Liver (tissue), 9 donors: Measurements from ENCODE around the gene DLL4. TPM values are rescaled to one million over a fixed set of nuclear protein-coding genes. Genes with fewer than 3 reads are reported as not detected.
A peak's percentile ranks its signal among the peaks of the same experiment; 100 is the strongest.

Experiments
- DNase-seq: peaks from one replicate; pipeline ENCODE4 v3.0.0-alpha.2; 2017; ENCODE audit warnings: low spot score
- H3K27ac ChIP-seq, 2 donors: one replicate each; pipeline ENCODE4 v1.7.0; 2013; ENCODE audit warnings: inconsistent platforms in 2 of 2, low read length in 2 of 2, control low read depth in 1 of 2, low read depth in 1 of 2, mild to moderate bottlenecking in 1 of 2
- H3K27me3 ChIP-seq, 4 donors: one replicate each; pipeline versions ENCODE4 v1.6.1 to v1.7.0; 2013; ENCODE audit warnings: low read length in 3 of 4, inconsistent platforms in 1 of 4, mild to moderate bottlenecking in 1 of 4, moderate library complexity in 1 of 4; ENCODE audit not compliant: control insufficient read depth in 4 of 4, insufficient read depth in 4 of 4
- H3K36me3 ChIP-seq, 4 donors: one replicate each; pipeline versions ENCODE4 v1.6.1 to v1.7.0; 2013; ENCODE audit warnings: low read length in 3 of 4, mild to moderate bottlenecking in 3 of 4, low read depth in 1 of 4, moderate library complexity in 1 of 4; ENCODE audit not compliant: control insufficient read depth in 4 of 4, insufficient read depth in 3 of 4
- H3K4me1 ChIP-seq, 4 donors: one replicate each; pipeline versions ENCODE4 v1.6.1 to v1.7.0; 2013; ENCODE audit warnings: low read length in 3 of 4, mild to moderate bottlenecking in 3 of 4, moderate library complexity in 1 of 4; ENCODE audit not compliant: control insufficient read depth in 4 of 4, insufficient read depth in 4 of 4
- H3K4me3 ChIP-seq, 3 donors: one replicate each; pipeline versions ENCODE4 v1.6.1 to v1.7.0; 2013; ENCODE audit warnings: low read length in 3 of 3, control low read depth in 1 of 3, low read depth in 1 of 3, mild to moderate bottlenecking in 1 of 3
- H3K9ac ChIP-seq, 2 donors: one replicate each; pipeline ENCODE4 v1.7.0; 2013; ENCODE audit warnings: low read length in 2 of 2, mild to moderate bottlenecking in 2 of 2, moderate library complexity in 2 of 2, control low read depth in 1 of 2, low read depth in 1 of 2
- H3K9me3 ChIP-seq, 4 donors: one replicate each; pipeline versions ENCODE4 v1.6.1 to v1.7.0; 2013; ENCODE audit warnings: low read length in 3 of 4; ENCODE audit not compliant: control insufficient read depth in 4 of 4
- ATF3 ChIP-seq: IDR thresholded peaks from 2 replicates; pipeline ENCODE4 v1.6.1; 2016; ENCODE audit warnings: antibody characterized with exemption
- CTCF ChIP-seq: fragments of 150-350 bp; IDR thresholded peaks from 2 replicates; pipeline ENCODE4 v1.5.1; 2017; ENCODE audit warnings: improper control_type of control experiment, low read depth, low read length; ENCODE audit not compliant: missing input control
- EGR1 ChIP-seq, 2 donors: IDR thresholded peaks; 2 replicates each; pipeline ENCODE4 v1.6.1; 2016 to 2018; ENCODE audit warnings: antibody characterized with exemption in 2 of 2, low read depth in 2 of 2
- FOXA2 ChIP-seq: IDR thresholded peaks from 2 replicates; pipeline ENCODE4 v1.6.1; 2016; ENCODE audit warnings: antibody characterized with exemption
- GABPA ChIP-seq, 2 donors: IDR thresholded peaks in 1 of 2; conservative IDR thresholded peaks in 1 of 2; 2 replicates each; pipeline ENCODE4 v1.6.1; 2016; ENCODE audit warnings: antibody characterized with exemption in 2 of 2, mild to moderate bottlenecking in 1 of 2, moderate library complexity in 1 of 2
- HNF4A ChIP-seq, 2 donors: conservative IDR thresholded peaks; 2 replicates each; pipeline ENCODE4 v1.6.1; 2016; ENCODE audit warnings: antibody characterized with exemption in 2 of 2, mild to moderate bottlenecking in 2 of 2
- HNF4G ChIP-seq: IDR thresholded peaks from 2 replicates; pipeline ENCODE4 v1.6.1; 2016; ENCODE audit warnings: antibody characterized with exemption
- JUND ChIP-seq, 2 donors: IDR thresholded peaks; 2 replicates each; pipeline ENCODE4 v1.6.1; 2016; ENCODE audit warnings: antibody characterized with exemption in 2 of 2
- MAX ChIP-seq: IDR thresholded peaks from 2 replicates; pipeline ENCODE4 v1.6.1; 2016; ENCODE audit warnings: antibody characterized with exemption
- NR2F2 ChIP-seq: IDR thresholded peaks from 2 replicates; pipeline ENCODE4 v1.6.1; 2016; ENCODE audit warnings: antibody characterized with exemption
- RAD21 ChIP-seq, 2 donors: IDR thresholded peaks; 2 replicates each; pipeline ENCODE4 v1.6.1; 2016; ENCODE audit warnings: antibody characterized with exemption in 2 of 2, mild to moderate bottlenecking in 2 of 2
- REST ChIP-seq: IDR thresholded peaks from 2 replicates; pipeline ENCODE4 v1.6.1; 2016; ENCODE audit warnings: antibody characterized with exemption, mild to moderate bottlenecking
- RXRA ChIP-seq, 2 donors: IDR thresholded peaks; 2 replicates each; pipeline ENCODE4 v1.6.1; 2017 to 2018; ENCODE audit warnings: antibody characterized with exemption in 2 of 2, mild to moderate bottlenecking in 1 of 2
- SP1 ChIP-seq: IDR thresholded peaks from 2 replicates; pipeline ENCODE4 v1.6.1; 2018; ENCODE audit warnings: antibody characterized with exemption, mild to moderate bottlenecking
- TAF1 ChIP-seq: conservative IDR thresholded peaks from 2 replicates; pipeline ENCODE4 v1.6.1; 2016; ENCODE audit warnings: antibody characterized with exemption, mild to moderate bottlenecking
- YY1 ChIP-seq: IDR thresholded peaks from 2 replicates; pipeline ENCODE4 v1.6.1; 2016; ENCODE audit warnings: antibody characterized with exemption, mild to moderate bottlenecking
- ZBTB33 ChIP-seq: IDR thresholded peaks from 2 replicates; pipeline ENCODE4 v1.6.1; 2016; ENCODE audit warnings: antibody characterized with exemption
- WGBS: extraction: QIAGEN DNeasy Blood & Tissue Kit; methylation state at CpG from one replicate; pipeline ENCODE4 v1.1.7; 2013; 5-methylcytosine and 5-hydroxymethylcytosine counted together
- polyA plus RNA-seq, 2 donors: library from polyadenylated mRNA; stranded (reverse) in 1 of 2; unstranded in 1 of 2; fragments of 200-250 nt in 1 of 2; fragments of >200 nt in 1 of 2; fragmentation: Nextera tagmentation in 1 of 2; extraction: Ambion mirVana in 1 of 2; gene quantifications; one replicate each; pipeline versions ENCODE4 v1.2.1 to v1.2.3, GENCODE V29; 2013 to 2015
- total RNA-seq, 2 donors: library from RNA; depleted of rRNA; stranded (reverse); fragments of >200 nt; gene quantifications; one replicate each; pipeline ENCODE4 v1.2.3, GENCODE V29; 2014
- donor health status: healthy.
- donor health status: healthy.
- donor health status: healthy.
- donor health status: healthy.
- donor health status: healthy.

DLL4 gene
- total and polyA plus RNA-seq, 4 donors: 2.1 to 3.8 (median 3.0) TPM

- no peaks in the 10 kb centered on the region for H3K27me3 ChIP-seq
- no peak for TF ChIP-seq ZBTB33
- TF ChIP-seq JUND (IDR thresholded peaks at IDR 0.05): no peak
- TF ChIP-seq REST: no peak
- TF ChIP-seq SP1: no peak
- no peak for TF ChIP-seq HNF4G
Observed at GRCh38 chr15:40951764-40952163, 22.6 kb downstream of the DLL4 start.

GRCh38 chr15:40952301-40952900 lies 23.3 kb downstream of the DLL4 start:
- H3K4me3 ChIP-seq: peak overlapping the region; percentile 62 to 86 (median 63)
- WGBS: 45% methylated on average over 23 of the region's 23 CpGs
- peaks cover 8 to 38% (median 25%) of the 10 kb centered on the region in 4 donors for H3K4me1 ChIP-seq
- no peaks in the 10 kb centered on the region for H3K9me3 ChIP-seq
- H3K27me3 ChIP-seq: no peaks in the 10 kb centered on the region
- no peak for DNase-seq
- peak overlapping the region; percentile 89 to 91 for H3K27ac ChIP-seq
- TF ChIP-seq SP1: no peak
- no peak for TF ChIP-seq HNF4G
- no peak for TF ChIP-seq RXRA (IDR thresholded peaks at IDR 0.05)
- no peak for TF ChIP-seq GABPA (IDR thresholded peaks at IDR 0.05 in 1 of 2, conservative IDR thresholded peaks at IDR 0.05 in 1 of 2)
- TF ChIP-seq RAD21 (IDR thresholded peaks at IDR 0.05): no peak
- TF ChIP-seq MAX: no peak
- TF ChIP-seq YY1: no peak
- TF ChIP-seq TAF1: no peak
- no peak for TF ChIP-seq CTCF
- no peak for TF ChIP-seq FOXA2
- TF ChIP-seq JUND (IDR thresholded peaks at IDR 0.05): no peak
- TF ChIP-seq HNF4A (conservative IDR thresholded peaks at IDR 0.05): no peak
- no peak for TF ChIP-seq NR2F2
- no peak for TF ChIP-seq ZBTB33
- no peak for TF ChIP-seq EGR1 (IDR thresholded peaks at IDR 0.05; ENCODE audit: low read depth in 2 of 2)
- no peak for TF ChIP-seq ATF3
- no peaks in the 10 kb centered on the region for H3K36me3 ChIP-seq
- peak overlapping the region in 1 of 2 donors; percentile 83 for H3K9ac ChIP-seq

More at GRCh38 chr15:40951764-40952163, 22.6 kb downstream of the DLL4 start:
- Histone ChIP-seq H3K27ac (peak overlapping the region; percentile 32 to 33), H3K4me1 (peaks cover 8 to 38% (median 25%) of the 10 kb centered on the region in 4 donors), H3K9ac (peak overlapping the region in 1 of 2 donors; percentile 42), H3K4me3 (no peak overlapping the region), H3K36me3 (no peaks in the 10 kb centered on the region), H3K9me3 (no peaks in the 10 kb centered on the region)
- DNase-seq: no peak
- 86% methylated on average over 4 of the region's 4 CpGs for WGBS
